GM04504 (cell line): ENCODE measurements around the gene POU5F1.

ENCODE experiments used
- DNase-seq: peaks from one replicate; pipeline ENCODE4 v3.0.0-alpha.2; 2012; ENCODE audit warnings: low read depth

The POU5F1 gene

DNA sequence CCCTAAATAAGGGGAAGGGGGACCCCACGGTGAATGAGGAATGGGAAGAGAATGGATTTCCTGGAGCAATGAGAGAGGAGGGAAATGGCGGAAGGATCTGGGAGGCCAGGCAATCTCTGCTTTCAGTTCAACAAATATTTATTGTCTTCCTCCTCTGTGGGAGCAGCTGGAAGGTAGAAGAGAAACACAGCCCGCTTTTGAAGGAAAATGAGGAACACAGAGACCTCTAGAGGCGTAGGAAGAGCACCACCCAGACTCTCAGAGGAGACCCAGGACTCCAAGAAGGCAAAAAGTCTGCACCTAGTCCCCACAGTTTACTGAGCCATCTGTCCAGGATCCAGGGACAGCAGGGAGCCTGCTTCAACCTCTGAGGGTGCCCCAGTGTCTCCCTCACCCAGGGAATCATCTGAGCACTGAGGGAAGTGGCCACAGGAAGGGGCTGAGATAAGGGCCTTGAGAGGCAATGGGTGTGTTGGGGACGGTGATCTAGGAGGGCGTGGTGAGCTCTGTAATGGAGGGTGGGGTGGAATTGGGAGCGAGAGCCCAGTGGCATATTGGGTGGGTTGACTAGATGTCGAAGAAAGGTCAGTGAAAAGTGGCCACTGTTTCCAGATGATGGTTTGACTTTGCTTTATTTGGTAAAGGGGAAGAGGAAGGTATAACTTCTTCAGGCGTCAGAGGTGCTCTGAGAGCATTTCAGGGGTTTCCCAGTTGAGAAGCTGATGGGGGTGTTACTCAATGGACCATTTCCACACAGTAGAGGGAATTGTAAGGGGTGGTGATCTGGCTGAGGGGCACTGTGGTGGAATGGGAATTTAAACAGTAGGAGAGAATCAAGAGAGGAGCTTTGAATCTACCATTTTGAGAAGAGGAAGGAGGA, 55.3 kb downstream of the POU5F1 start:
- DNase-seq = no peak

DNA sequence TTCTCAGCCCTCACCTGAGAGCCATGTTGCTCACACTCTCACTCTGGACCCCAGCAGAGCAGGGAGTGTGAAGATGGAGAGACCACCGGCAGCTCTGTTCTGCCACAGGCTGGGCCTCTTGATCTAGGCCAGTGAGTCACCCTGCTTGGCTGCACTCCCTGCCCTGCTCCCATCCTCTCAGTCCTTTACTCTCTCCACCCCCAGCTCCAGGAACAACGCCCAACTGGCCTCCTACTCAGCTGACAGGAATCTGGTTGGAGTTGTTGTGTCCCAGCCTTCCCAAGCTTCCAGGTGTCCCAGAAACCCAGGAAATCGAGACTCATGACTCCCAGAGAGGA, 56.0 kb downstream of the POU5F1 start, which contains the start of gene PSORS1C1:
Gene PSORS1C1, plus strand, starts transcription at position 260 of the 338 bp plus-strand sequence. CDS start 14,833 bp downstream, outside the sequence.
- DNase-seq = peak; percentile 95
